ENCODE results near the gene YKT6.
"Not testable (repeated sequence)": the region's sequence is repeated elsewhere in the genome, so short reads cannot be mapped to it uniquely, and the experiment has no call there.

Gene YKT6

GRCh38 chr7:44173911-44174693 is 26.7 kb upstream of the YKT6 start (continued):
- no peak for TF ChIP-seq ZFP3 (tag by site-specific recombination; IDR thresholded peaks at IDR 0.05; ENCODE audit: low read depth)

GRCh38 chr7:44174694-44174948 is 26.2 kb upstream of the YKT6 start:
- CTCF ChIA-PET; H3K4me1 ChIP-seq (ENCODE audit: control insufficient read depth, insufficient read depth, low read length); H3K4me3 ChIP-seq (ENCODE audit: low read depth, low read length); POLR2A ChIA-PET; H3K27ac ChIP-seq (ENCODE audit: extremely low read depth, low read depth, low read length); H3K36me3 ChIP-seq (ENCODE audit: control insufficient read depth in 2 of 2, insufficient read depth in 1 of 2, low read length in 2 of 2); H3K9me3 ChIP-seq (ENCODE audit: control insufficient read depth, insufficient read depth, low read depth, low read length): not testable (repeated sequence)
- TF ChIP-seq ZNF513 (tag by site-specific recombination; IDR thresholded peaks at IDR 0.05) = peak; percentile 97

- CTCF ChIA-PET = no interaction called here
- TF ChIP-seq ZNF335 (tag by site-specific recombination; conservative IDR thresholded peaks at IDR 0.05) = no peak
- no peak for TF ChIP-seq ZNF202 (tag by site-specific recombination; IDR thresholded peaks at IDR 0.05; ENCODE audit: borderline replicate concordance)
- no peak for TF ChIP-seq KLF17 (tag by site-specific recombination; IDR thresholded peaks at IDR 0.05)
- no peak for TF ChIP-seq ZNF707 (tag by site-specific recombination; IDR thresholded peaks at IDR 0.05)
- TF ChIP-seq ZBTB44 (tag by site-specific recombination; IDR thresholded peaks at IDR 0.05) = no peak
- TF ChIP-seq ZNF157 (tag by site-specific recombination; IDR thresholded peaks at IDR 0.05) = no peak
- no peak for TF ChIP-seq ZNF24 (tag by site-specific recombination; IDR thresholded peaks at IDR 0.05)
- TF ChIP-seq WT1 (tag by site-specific recombination; IDR thresholded peaks at IDR 0.05) = no peak
- no peak for TF ChIP-seq ZNF18 (tag by site-specific recombination; IDR thresholded peaks at IDR 0.05)
- TF ChIP-seq ZNF629 (tag by site-specific recombination; IDR thresholded peaks at IDR 0.05) = no peak
- TF ChIP-seq ZNF768 (tag by site-specific recombination; IDR thresholded peaks at IDR 0.05) = no peak
- no peak for TF ChIP-seq ZNF391 (tag by site-specific recombination; IDR thresholded peaks at IDR 0.05; ENCODE audit: borderline replicate concordance, low read depth)
- no peak for TF ChIP-seq ZNF792 (tag by site-specific recombination; IDR thresholded peaks at IDR 0.05)
- no peak for TF ChIP-seq ZNF280C (tag by site-specific recombination; IDR thresholded peaks at IDR 0.05)
- TF ChIP-seq PBX3 (CRISPR knock-in tag; IDR thresholded peaks at IDR 0.05) = no peak
- TF ChIP-seq SALL2 (tag by site-specific recombination; IDR thresholded peaks at IDR 0.05; ENCODE audit: borderline replicate concordance) = no peak
- no peak for TF ChIP-seq ZBTB6 (tag by site-specific recombination; IDR thresholded peaks at IDR 0.05)
Observed at GRCh38 chr7:44175730-44176129, 25.0 kb upstream of the YKT6 start.

More at GRCh38 chr7:44175730-44176129, 25.0 kb upstream of the YKT6 start:
- no peaks in the 10 kb centered on the region for H3K36me3 ChIP-seq (ENCODE audit: control insufficient read depth in 2 of 2, insufficient read depth in 1 of 2, low read length in 2 of 2)
- POLR2A ChIA-PET = no interaction called here
- peaks cover 7% of the 10 kb centered on the region; the same call in 1 of the 2 replicates for H3K4me1 ChIP-seq (ENCODE audit: control insufficient read depth, insufficient read depth, low read length)
- H3K4me3 ChIP-seq (ENCODE audit: low read depth, low read length) = no peak overlapping the region
- no peak overlapping the region for H3K27ac ChIP-seq (ENCODE audit: extremely low read depth, low read depth, low read length)
- no peaks in the 10 kb centered on the region for H3K9me3 ChIP-seq (ENCODE audit: control insufficient read depth, insufficient read depth, low read depth, low read length)

All from HEK293 (cell line).